Endothelial cell of umbilical vein (primary cell): ENCODE measurements around the gene RPRD1A. TPM values are rescaled to one million over a fixed set of nuclear protein-coding genes. Genes with fewer than 3 reads are reported as not detected.

Experiments used
- BruUV-seq: library from RNA; stranded (reverse); fragments of 400-500 nt; replicated peaks from 2 replicates; lab custom pipeline; 2021; lab: Mats Ljungman, UMichigan
- CTCF ChIA-PET: fragments of 300-600, 350-600 bp; sonication (Branson Sonifier 250); formaldehyde crosslinking; loops from one replicate; lab custom pipeline; 2021; ENCODE audit warnings: antibody characterized with exemption, inconsistent platforms; lab: Charles Lee
- POLR2A ChIA-PET: fragments of 300-600, 350-600 bp; sonication (Branson Sonifier 250); formaldehyde crosslinking; loops from one replicate; lab custom pipeline; 2021; ENCODE audit warnings: antibody characterized with exemption, inconsistent platforms; lab: Charles Lee
- DNase-seq: peaks from one replicate; pipeline ENCODE4 v3.0.0-alpha.2; 2011; ENCODE audit warnings: low read depth, low spot score
- FAIRE-seq: peaks from 2 replicates; lab custom pipeline; 2011; peaks lifted over from hg19 to GRCh38; lab: Jason Lieb, UNC
- H2AFZ ChIP-seq: 2 replicates; pipeline ENCODE4 v1.6.0; 2012; ENCODE audit warnings: low read depth, low read length, control low read depth, inconsistent platforms
- H3K27ac ChIP-seq: 2 replicates; pipeline ENCODE4 v1.5.1; 2011; ENCODE audit warnings: low read depth, mild to moderate bottlenecking, control low read depth, low read length, moderate library complexity; ENCODE audit not compliant: insufficient read depth
- H3K27me3 ChIP-seq, 2 experiments: 2 replicates each; pipeline versions ENCODE4 v1.6.0 to v1.6.1; 2011; ENCODE audit warnings: low read length in 2 of 2, mixed read lengths in 1 of 2; ENCODE audit not compliant: control insufficient read depth in 2 of 2, insufficient read depth in 2 of 2
- H3K36me3 ChIP-seq, 2 experiments: 2 replicates in 1 of 2; 3 replicates in 1 of 2; pipeline ENCODE4 v1.5.1; 2011; ENCODE audit warnings: low read length in 2 of 2, mild to moderate bottlenecking in 1 of 2, moderate library complexity in 1 of 2; ENCODE audit not compliant: control insufficient read depth in 2 of 2, insufficient read depth in 2 of 2; ENCODE audit errors: extremely low read depth in 1 of 2
- H3K4me1 ChIP-seq: 3 replicates; pipeline ENCODE4 v1.5.1; 2011; ENCODE audit warnings: mild to moderate bottlenecking, low read length; ENCODE audit not compliant: control insufficient read depth, insufficient read depth; ENCODE audit errors: extremely low read depth
- H3K4me2 ChIP-seq: 2 replicates; pipeline ENCODE4 v1.6.1; 2011; ENCODE audit warnings: low read length, control low read depth, mixed read lengths; ENCODE audit not compliant: insufficient read depth
- H3K4me3 ChIP-seq, 3 experiments: fragments of 200-600 bp in 1 of 3; sonication (generic), shearing (Covaris generic) in 1 of 3; replicated peaks in 1 of 3; 2 replicates each; pipeline ENCODE4 v1.5.1; 2011 to 2016; ENCODE audit warnings: control low read depth in 3 of 3, low read length in 3 of 3, mild to moderate bottlenecking in 2 of 3, inconsistent platforms in 1 of 3, low read depth in 1 of 3, moderate library complexity in 1 of 3; ENCODE audit not compliant: insufficient read depth in 1 of 3
- H3K79me2 ChIP-seq: 2 replicates; pipeline ENCODE4 v1.6.0; 2012; ENCODE audit warnings: low read length, inconsistent platforms; ENCODE audit not compliant: control insufficient read depth, insufficient read depth
- H3K9ac ChIP-seq: replicated peaks from 2 replicates; pipeline ENCODE3; 2011; ENCODE audit warnings: low read length, control low read depth; ENCODE audit not compliant: insufficient read depth; ENCODE audit errors: extremely low read depth
- H3K9me1 ChIP-seq: replicated peaks from 3 replicates; pipeline ENCODE4 v1.6.0; 2011; ENCODE audit warnings: mild to moderate bottlenecking, low read length; ENCODE audit not compliant: control insufficient read depth, insufficient read depth; ENCODE audit errors: extremely low read depth
- H3K9me3 ChIP-seq: replicated peaks from 2 replicates; pipeline ENCODE4 v1.5.1; 2012; ENCODE audit warnings: low read length, inconsistent platforms; ENCODE audit not compliant: control insufficient read depth, insufficient read depth
- H4K20me1 ChIP-seq: replicated peaks from 2 replicates; pipeline ENCODE3; 2011; ENCODE audit warnings: mild to moderate bottlenecking, low read length; ENCODE audit not compliant: control insufficient read depth, insufficient read depth; ENCODE audit errors: extremely low read depth
- CTCF ChIP-seq, 2 donors: IDR thresholded peaks; 1 replicate in 1 of 2; 2 replicates in 1 of 2; pipeline ENCODE4 v1.5.1; 2011; ENCODE audit warnings: low read length in 2 of 2, mild to moderate bottlenecking in 2 of 2, moderate library complexity in 2 of 2, control low read depth in 1 of 2, inconsistent platforms in 1 of 2, low read depth in 1 of 2; ENCODE audit not compliant: insufficient read depth in 1 of 2; ENCODE audit errors: extremely low read depth in 1 of 2
- EZH2 ChIP-seq: IDR thresholded peaks from 2 replicates; pipeline ENCODE4 v1.6.1; 2012; ENCODE audit warnings: borderline replicate concordance, low read depth, mild to moderate bottlenecking, moderate library complexity, low read length, inconsistent platforms; ENCODE audit not compliant: severe bottlenecking
- FOS ChIP-seq: IDR thresholded peaks from 2 replicates; pipeline ENCODE4 v1.6.1; 2011; ENCODE audit warnings: mild to moderate bottlenecking, low read length, moderate library complexity, borderline replicate concordance; ENCODE audit not compliant: insufficient read depth
- GATA2 ChIP-seq: IDR thresholded peaks from 2 replicates; pipeline ENCODE4 v1.7.0; 2011; ENCODE audit warnings: low read depth, mild to moderate bottlenecking, moderate library complexity, mixed read lengths, low read length; ENCODE audit not compliant: insufficient read length, insufficient read depth
- JUN ChIP-seq: IDR thresholded peaks from 2 replicates; pipeline ENCODE4 v1.6.1; 2011; ENCODE audit warnings: borderline replicate concordance, low read depth; ENCODE audit not compliant: insufficient read length, insufficient read depth
- MYC ChIP-seq: IDR thresholded peaks from one replicate; pipeline ENCODE4 v1.6.1; 2011; ENCODE audit warnings: mild to moderate bottlenecking, low read depth, low read length
- POLR2A ChIP-seq: IDR thresholded peaks from 2 replicates; pipeline ENCODE4 v1.6.1; 2012; ENCODE audit warnings: low read depth, mild to moderate bottlenecking, control low read depth, low read length
- POLR2AphosphoS5 ChIP-seq: IDR thresholded peaks from 2 replicates; pipeline ENCODE4 v1.6.1; 2012; ENCODE audit warnings: low read depth, mild to moderate bottlenecking, control low read depth, low read length, moderate library complexity; ENCODE audit not compliant: insufficient read depth
- dilution Hi-C: fragments of 300-500 bp; cut with MboI; formaldehyde crosslinking; loops from one replicate; pipeline ENCODE4 v1.15.0; 2019; ENCODE audit warnings: low sequenced_read_pairs; ENCODE audit not compliant: extremely low pct_ligation_motif_present
- intact Hi-C: fragments of 100-400 bp; cut with micrococcal nuclease; formaldehyde crosslinking; loops from one replicate; pipeline ENCODE4 v1.10.0; 2022
- polyA plus RNA-seq, 4 experiments: library from polyadenylated mRNA; depleted of rRNA in 3 of 4; stranded (reverse) in 3 of 4; unstranded in 1 of 4; fragments of >200 nt; gene quantifications; 2 replicates each; pipeline versions ENCODE4 v1.2.1 to v1.2.3, GENCODE V29; 2011 to 2012; ENCODE audit warnings: missing spikeins in 1 of 4
- total RNA-seq: library from RNA; stranded (reverse); gene quantifications from 2 replicates; pipeline ENCODE4 v1.2.3, GENCODE V29; 2021
- TF ChIP-seq, protein P1 (sequence below): IDR thresholded peaks from 2 replicates; pipeline ENCODE4 v1.6.1; 2011; ENCODE audit not compliant: insufficient read depth, insufficient read length

Gene RPRD1A
- total and polyA plus RNA-seq, 2 donors (not counting 3 experiments of a cell fraction or from before 2014, with no cell fraction given): 13.5 to 50.7 TPM

GRCh38 chr18:36101943-36102342, 34.6 kb upstream of the RPRD1A start:
- DNase-seq (no peak), FAIRE-seq (no peak)
- Histone ChIP-seq H4K20me1 (no peaks in the 10 kb centered on the region), H3K4me2 (no peak overlapping the region), H3K79me2 (no peaks in the 10 kb centered on the region), H3K36me3 (no peaks in the 10 kb centered on the region), H2AFZ (no peak overlapping the region), H3K27me3 (peaks cover 7 to 15% of the 10 kb centered on the region in 2 experiments), H3K9me3 (no peaks in the 10 kb centered on the region), H3K4me3 (no peak overlapping the region), H3K27ac (no peak overlapping the region), H3K4me1 (no peaks in the 10 kb centered on the region), H3K9me1 (no peaks in the 10 kb centered on the region), H3K9ac (no peak overlapping the region)
- intact Hi-C loops (no loop called here), dilution Hi-C loops (no loop called here)
- ChIA-PET CTCF (interaction anchor here (1.6 kb wide), 1 partner anchor 183 kb away, joined by 9 read pairs; no protein-coding TSS in a partner anchor), POLR2A (no interaction called here)
- no TSS peak for BruUV-seq
- TF ChIP-seq FOS: no peak
- no peak for TF ChIP-seq JUN
- TF ChIP-seq GATA2: no peak
- no peak for TF ChIP-seq POLR2A
- no peak for TF ChIP-seq CTCF (IDR thresholded peaks at IDR 0.05; ENCODE audit: extremely low read depth in 1 of 2, insufficient read depth in 1 of 2, low read depth in 1 of 2, low read length in 2 of 2)
- no peak for TF ChIP-seq MYC
- no peak for TF ChIP-seq POLR2AphosphoS5
- TF ChIP-seq EZH2: no peak
- TF ChIP-seq, protein P1, sequence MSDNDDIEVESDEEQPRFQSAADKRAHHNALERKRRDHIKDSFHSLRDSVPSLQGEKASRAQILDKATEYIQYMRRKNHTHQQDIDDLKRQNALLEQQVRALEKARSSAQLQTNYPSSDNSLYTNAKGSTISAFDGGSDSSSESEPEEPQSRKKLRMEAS: no peak
